Ectodermal cell (in vitro differentiated cells): ENCODE measurements around the gene SLAMF1.

Experiments
- H3K27ac ChIP-seq: 2 replicates; pipeline ENCODE4 v1.7.0; 2013; ENCODE audit warnings: mild to moderate bottlenecking, low read depth, low read length; ENCODE audit not compliant: insufficient read depth, poor library complexity, severe bottlenecking
- H3K27me3 ChIP-seq: 2 replicates; pipeline ENCODE4 v1.7.0; 2013; ENCODE audit warnings: mild to moderate bottlenecking, low read length; ENCODE audit not compliant: insufficient read depth, control insufficient read depth, poor library complexity, severe bottlenecking
- H3K36me3 ChIP-seq: one replicate; pipeline ENCODE4 v1.7.0; 2013; ENCODE audit warnings: low read length; ENCODE audit not compliant: control insufficient read depth, insufficient read depth
- H3K4me1 ChIP-seq: one replicate; pipeline ENCODE4 v1.7.0; 2013; ENCODE audit warnings: low read length; ENCODE audit not compliant: control insufficient read depth, insufficient read depth
- H3K4me3 ChIP-seq: 2 replicates; pipeline ENCODE4 v1.7.0; 2013; ENCODE audit warnings: low read depth, low read length, control low read depth; ENCODE audit not compliant: insufficient read depth
- H3K9me3 ChIP-seq: 2 replicates; pipeline ENCODE4 v1.7.0; 2013; ENCODE audit warnings: mild to moderate bottlenecking, low read length, moderate library complexity; ENCODE audit not compliant: control insufficient read depth
- WGBS, 2 experiments: methylation state at CpG; one replicate each; pipeline ENCODE4 v1.1.7; 2013; ENCODE audit warnings: missing lambda C conversion rate in 2 of 2; 5-methylcytosine and 5-hydroxymethylcytosine counted together

The SLAMF1 gene

GRCh38 chr1:160624464-160624863 lies 22.4 kb downstream of the SLAMF1 start:
- H3K4me3 ChIP-seq = no peak overlapping the region
- H3K4me1 ChIP-seq = peaks cover under 1% of the 10 kb centered on the region
- H3K36me3 ChIP-seq = no peaks in the 10 kb centered on the region
- whole genome bisulfite sequencing, 2 experiments = 84 to 97% methylated on average over 1 to 2 of the region's 3 CpGs
- H3K9me3 ChIP-seq = no peaks in the 10 kb centered on the region
- no peak overlapping the region for H3K27ac ChIP-seq
- no peaks in the 10 kb centered on the region for H3K27me3 ChIP-seq

GRCh38 chr1:160623862-160624261 lies 23.0 kb downstream of the SLAMF1 start:
- H3K4me1 ChIP-seq = no peaks in the 10 kb centered on the region
- 91 to 100% methylated on average over 1 of the region's 1 CpG for WGBS, 2 experiments
- no peak overlapping the region for H3K27ac ChIP-seq
- no peaks in the 10 kb centered on the region for H3K9me3 ChIP-seq
- H3K4me3 ChIP-seq = no peak overlapping the region
- H3K27me3 ChIP-seq = no peaks in the 10 kb centered on the region
- no peaks in the 10 kb centered on the region for H3K36me3 ChIP-seq

DNA sequence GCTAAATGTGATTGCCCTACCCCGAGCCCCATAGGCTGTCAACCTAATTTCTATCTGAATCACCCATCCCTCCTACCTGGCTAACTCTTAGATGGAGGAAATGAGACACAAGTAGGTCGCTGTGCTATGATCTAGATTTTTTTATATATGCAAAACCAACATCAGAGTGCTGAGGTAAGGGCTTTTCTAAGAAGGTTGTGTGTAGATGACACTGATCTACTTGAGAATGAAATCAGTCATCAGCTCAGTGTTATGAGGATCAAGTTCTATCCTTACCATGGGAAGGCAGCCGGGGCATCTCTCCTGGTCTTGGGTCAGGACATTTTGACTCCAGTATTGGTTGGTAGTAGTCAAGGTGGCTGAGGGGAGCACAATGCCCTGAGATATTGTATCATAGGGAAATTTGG lies 23.6 kb downstream of the SLAMF1 start:
- H3K4me1 ChIP-seq = no peaks in the 10 kb centered on the region
- WGBS, 2 experiments = 81 to 95% methylated on average over 3 of the region's 3 CpGs
- no peak overlapping the region for H3K4me3 ChIP-seq
- no peaks in the 10 kb centered on the region for H3K27me3 ChIP-seq
- H3K36me3 ChIP-seq = no peaks in the 10 kb centered on the region
- no peak overlapping the region for H3K27ac ChIP-seq
- no peaks in the 10 kb centered on the region for H3K9me3 ChIP-seq

GRCh38 chr1:160622501-160623226 lies 24.2 kb downstream of the SLAMF1 start:
- Histone ChIP-seq H3K4me1 (no peaks in the 10 kb centered on the region), H3K4me3 (no peak overlapping the region), H3K27ac (no peak overlapping the region), H3K9me3 (no peaks in the 10 kb centered on the region), H3K27me3 (no peaks in the 10 kb centered on the region), H3K36me3 (no peaks in the 10 kb centered on the region)
- WGBS, 2 experiments = 95 to 96% methylated on average over 5 of the region's 5 CpGs

GRCh38 chr1:160621633-160622413 lies 25.0 kb downstream of the SLAMF1 start:
- Histone ChIP-seq H3K36me3 (no peaks in the 10 kb centered on the region), H3K9me3 (no peaks in the 10 kb centered on the region), H3K4me1 (no peaks in the 10 kb centered on the region), H3K27ac (no peak overlapping the region), H3K27me3 (no peaks in the 10 kb centered on the region), H3K4me3 (no peak overlapping the region)
- WGBS, 2 experiments = 87 to 91% methylated on average over 8 of the region's 8 CpGs

DNA sequence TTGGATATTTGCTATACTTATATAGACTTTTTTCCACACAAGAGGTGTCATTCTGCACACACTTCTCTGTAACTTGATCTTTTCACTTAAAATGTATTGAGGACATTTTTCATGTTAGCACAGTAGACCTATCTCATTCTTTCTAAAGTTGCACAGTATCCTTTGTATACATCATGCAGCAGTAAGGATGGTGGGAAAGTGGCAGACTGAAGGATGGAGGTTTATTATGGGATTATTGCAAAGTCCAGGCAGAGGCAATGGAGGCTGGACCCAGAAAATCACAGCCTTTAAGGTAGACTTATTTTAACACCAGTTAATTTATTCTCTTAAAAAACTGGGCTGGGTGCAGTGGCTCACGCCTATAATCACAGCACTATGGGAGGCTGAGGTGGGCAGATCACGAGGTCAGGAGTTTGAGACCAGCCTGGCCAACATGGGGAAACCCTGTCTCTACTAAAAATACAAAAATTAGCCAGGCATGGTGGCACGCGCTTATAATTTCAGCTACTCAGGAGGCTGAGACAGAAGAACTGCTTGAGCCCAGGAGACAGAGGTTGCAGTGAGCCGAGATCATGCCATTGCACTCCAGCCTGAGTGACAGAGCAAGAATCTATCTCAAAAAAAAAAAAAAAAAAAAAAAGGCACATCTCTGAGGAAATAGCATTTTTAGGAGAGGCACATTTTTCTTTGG lies 25.8 kb downstream of the SLAMF1 start:
- no peaks in the 10 kb centered on the region for H3K4me1 ChIP-seq
- H3K4me3 ChIP-seq = no peak overlapping the region
- H3K36me3 ChIP-seq = no peaks in the 10 kb centered on the region
- no peaks in the 10 kb centered on the region for H3K27me3 ChIP-seq
- H3K9me3 ChIP-seq = no peaks in the 10 kb centered on the region
- H3K27ac ChIP-seq = no peak overlapping the region
- 94 to 97% methylated on average over 5 of the region's 5 CpGs for WGBS, 2 experiments

GRCh38 chr1:160619742-160620277 lies 27.0 kb downstream of the SLAMF1 start:
- Histone ChIP-seq H3K27ac (no peak overlapping the region), H3K27me3 (no peaks in the 10 kb centered on the region), H3K9me3 (no peaks in the 10 kb centered on the region), H3K36me3 (no peaks in the 10 kb centered on the region), H3K4me1 (no peaks in the 10 kb centered on the region), H3K4me3 (no peak overlapping the region)
- WGBS, 2 experiments = 85 to 93% methylated on average over 3 to 4 of the region's 4 CpGs

- Histone ChIP-seq H3K4me3 (no peak overlapping the region), H3K4me1 (no peaks in the 10 kb centered on the region), H3K36me3 (no peaks in the 10 kb centered on the region), H3K9me3 (no peaks in the 10 kb centered on the region), H3K27ac (no peak overlapping the region), H3K27me3 (no peaks in the 10 kb centered on the region)
- WGBS, 2 experiments = 95 to 97% methylated on average over 3 of the region's 3 CpGs
Observed at GRCh38 chr1:160618763-160619274, 28.0 kb downstream of the SLAMF1 start.

GRCh38 chr1:160618327-160618726 lies 28.5 kb downstream of the SLAMF1 start:
- no peaks in the 10 kb centered on the region for H3K9me3 ChIP-seq
- H3K27me3 ChIP-seq = no peaks in the 10 kb centered on the region
- H3K4me3 ChIP-seq = no peak overlapping the region
- WGBS, 2 experiments = 89 to 90% methylated on average over 1 of the region's 1 CpG
- H3K27ac ChIP-seq = no peak overlapping the region
- no peaks in the 10 kb centered on the region for H3K36me3 ChIP-seq
- H3K4me1 ChIP-seq = no peaks in the 10 kb centered on the region

DNA sequence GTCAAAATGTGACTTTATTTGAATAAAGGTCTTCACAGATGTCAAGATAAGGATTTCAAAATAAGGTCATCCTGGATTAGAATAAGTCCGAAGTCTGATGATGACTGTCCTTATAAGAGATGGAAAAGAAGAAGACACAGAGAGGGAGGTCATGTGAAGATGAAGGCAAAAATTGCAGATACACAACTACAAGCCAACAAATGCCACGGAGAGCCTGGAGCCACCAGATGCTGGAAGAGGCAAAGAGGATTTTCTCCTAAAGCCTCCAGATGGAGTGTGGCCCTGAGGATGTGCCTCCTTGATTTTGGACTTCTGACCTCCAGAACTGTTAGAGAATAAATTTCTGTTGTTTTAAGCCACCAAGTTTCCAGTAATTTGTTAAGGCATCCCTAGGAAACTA lies 31.2 kb downstream of the SLAMF1 start:
- H3K9me3 ChIP-seq = no peaks in the 10 kb centered on the region
- H3K36me3 ChIP-seq = no peaks in the 10 kb centered on the region
- H3K4me1 ChIP-seq = no peaks in the 10 kb centered on the region
- no peak overlapping the region for H3K27ac ChIP-seq
- H3K27me3 ChIP-seq = no peaks in the 10 kb centered on the region
- H3K4me3 ChIP-seq = no peak overlapping the region
- 89 to 95% methylated on average over 2 of the region's 2 CpGs for WGBS, 2 experiments
